HG02884 (cell line): ENCODE results near the gene MUC21.
"Not testable (repeated sequence)": the region's sequence is repeated elsewhere in the genome, so short reads cannot be mapped to it uniquely, and the experiment has no call there.

Experiments used
- ATAC-seq: cut with Tn5 transposase; IDR thresholded peaks from one replicate; pipeline ENCODE4 v1.9.1; 2021; ENCODE audit warnings: mild to moderate bottlenecking, moderate library complexity; ENCODE audit not compliant: unreplicated experiment

MUC21 gene

GRCh38 chr6:30966154-30966553, 17.4 kb upstream of the MUC21 start:
- no peak for ATAC-seq

- ATAC-seq = not testable (repeated sequence)
These were observed 14.3 kb upstream of the MUC21 start for GRCh38 chr6:30969171-30969570.

- no peak for ATAC-seq
These were observed 12.6 kb upstream of the MUC21 start for GRCh38 chr6:30970946-30971345.

GRCh38 chr6:30972816-30973215, 10.7 kb upstream of the MUC21 start:
- ATAC-seq = no peak

- no peak for ATAC-seq
These were observed 8.8 kb upstream of the MUC21 start for GRCh38 chr6:30974490-30975252.

GRCh38 chr6:30979141-30979540, 4.4 kb upstream of the MUC21 start:
- ATAC-seq = no peak

GRCh38 chr6:30979690-30980089, 3.8 kb upstream of the MUC21 start:
- ATAC-seq = no peak

- no peak for ATAC-seq
These were observed 1.4 kb upstream of the MUC21 start for GRCh38 chr6:30981942-30982772.

- ATAC-seq = no peak
These were observed 2.0 kb downstream of the MUC21 start for GRCh38 chr6:30985490-30985889.

- no peak for ATAC-seq
These were observed 3.8 kb downstream of the MUC21 start for GRCh38 chr6:30987304-30987703.

- ATAC-seq = no peak
These were observed 4.8 kb downstream of the MUC21 start for GRCh38 chr6:30988209-30988825.

GRCh38 chr6:30990422-30991086, 7.0 kb downstream of the MUC21 start:
- ATAC-seq = no peak

- no peak for ATAC-seq
These were observed 8.4 kb downstream of the MUC21 start for GRCh38 chr6:30991891-30992290.

- ATAC-seq = no peak
These were observed 13.8 kb downstream of the MUC21 start for GRCh38 chr6:30997301-30997700.

GRCh38 chr6:30998785-30999184, 15.3 kb downstream of the MUC21 start:
- no peak for ATAC-seq

- ATAC-seq = not testable (repeated sequence)
These were observed 16.7 kb downstream of the MUC21 start for GRCh38 chr6:31000067-31000860.

- no peak for ATAC-seq
These were observed 17.9 kb downstream of the MUC21 start for GRCh38 chr6:31001281-31001888.

GRCh38 chr6:31002471-31002870, 19.0 kb downstream of the MUC21 start:
- ATAC-seq = no peak

GRCh38 chr6:31004794-31005193, 21.3 kb downstream of the MUC21 start:
- no peak for ATAC-seq
